HEK293 (cell line): ENCODE data around the gene MTR.

ENCODE experiments used
- CTCF ChIA-PET: fragments of 350-600 bp; formaldehyde crosslinking; extraction: SDS; loops from one replicate; lab custom pipeline; 2021; ENCODE audit warnings: antibody characterized with exemption; lab: Yijun Ruan, JAX
- POLR2A ChIA-PET: fragments of 300-600 bp; formaldehyde crosslinking; extraction: SDS; loops from one replicate; lab custom pipeline; 2020; ENCODE audit warnings: antibody characterized with exemption, inconsistent platforms; lab: Yijun Ruan, JAX
- H3K27ac ChIP-seq: fragments of 200-500 bp; sonication (Bioruptor generic); 2 replicates; pipeline ENCODE4 v1.5.1; 2014; ENCODE audit warnings: low read depth, low read length, control low read depth, inconsistent platforms; ENCODE audit errors: extremely low read depth
- H3K36me3 ChIP-seq, 2 experiments: fragments of 200-500 bp in 1 of 2; sonication (Bioruptor generic) in 1 of 2; 1 replicate in 1 of 2; 2 replicates in 1 of 2; pipeline ENCODE4 v1.5.1; 2014 to 2017; ENCODE audit warnings: inconsistent platforms in 2 of 2, low read length in 2 of 2; ENCODE audit not compliant: control insufficient read depth in 2 of 2, insufficient read depth in 1 of 2
- H3K4me1 ChIP-seq: fragments of 200-500 bp; sonication (Bioruptor generic); 2 replicates; pipeline ENCODE4 v1.5.1; 2014; ENCODE audit warnings: mild to moderate bottlenecking, low read length, inconsistent platforms; ENCODE audit not compliant: control insufficient read depth, insufficient read depth
- H3K4me3 ChIP-seq: 2 replicates; pipeline ENCODE4 v1.5.1; 2011; ENCODE audit warnings: low read depth, mild to moderate bottlenecking, control low read depth, low read length, moderate library complexity
- H3K9me3 ChIP-seq: fragments of 200-500 bp; sonication (Bioruptor generic); 2 replicates; pipeline ENCODE4 v1.5.1; 2014; ENCODE audit warnings: low read depth, low read length, inconsistent platforms; ENCODE audit not compliant: control insufficient read depth, insufficient read depth
- GLI2 ChIP-seq: fragments of 450-650 bp; formaldehyde crosslinking; IDR thresholded peaks from 2 replicates; pipeline ENCODE4; 2017; ENCODE audit warnings: missing biosample characterization, missing genetic modification characterization, low read depth, borderline replicate concordance
- GLIS1 ChIP-seq: fragments of 450-650 bp; formaldehyde crosslinking; IDR thresholded peaks from 2 replicates; pipeline ENCODE4 v1.5.1; 2016; ENCODE audit warnings: missing biosample characterization, missing genetic modification characterization
- ZBTB10 ChIP-seq: fragments of 450-650 bp; formaldehyde crosslinking; IDR thresholded peaks from 2 replicates; pipeline ENCODE4 v1.5.1; 2016; ENCODE audit warnings: missing biosample characterization, missing genetic modification characterization
- ZBTB7A ChIP-seq: fragments of 450-650 bp; formaldehyde crosslinking; IDR thresholded peaks from 2 replicates; pipeline ENCODE4 v1.5.1; 2016; ENCODE audit warnings: low read depth, missing biosample characterization, missing genetic modification characterization
- ZBTB8A ChIP-seq: fragments of 450-650 bp; formaldehyde crosslinking; IDR thresholded peaks from 2 replicates; pipeline ENCODE4 v1.5.1; 2016; ENCODE audit warnings: missing biosample characterization, missing genetic modification characterization
- ZNF10 ChIP-seq: fragments of 450-650 bp; formaldehyde crosslinking; IDR thresholded peaks from 2 replicates; pipeline ENCODE4 v1.5.1; 2017; ENCODE audit warnings: missing biosample characterization, missing genetic modification characterization
- ZNF121 ChIP-seq: fragments of 450-650 bp; formaldehyde crosslinking; IDR thresholded peaks from 2 replicates; pipeline ENCODE4 v1.5.1; 2016; ENCODE audit warnings: missing biosample characterization, missing genetic modification characterization
- ZNF157 ChIP-seq: fragments of 450-650 bp; formaldehyde crosslinking; IDR thresholded peaks from 2 replicates; pipeline ENCODE4 v1.5.1; 2016; ENCODE audit warnings: missing biosample characterization, missing genetic modification characterization
- ZNF248 ChIP-seq: fragments of 450-650 bp; formaldehyde crosslinking; IDR thresholded peaks from 2 replicates; pipeline ENCODE4 v1.5.1; 2017; ENCODE audit warnings: missing biosample characterization, missing genetic modification characterization
- ZNF335 ChIP-seq: fragments of 450-650 bp; formaldehyde crosslinking; conservative IDR thresholded peaks from 2 replicates; pipeline ENCODE4 v1.5.1; 2016; ENCODE audit warnings: missing biosample characterization, missing genetic modification characterization
- ZNF416 ChIP-seq: fragments of 450-650 bp; formaldehyde crosslinking; IDR thresholded peaks from 2 replicates; pipeline ENCODE4 v1.5.1; 2016; ENCODE audit warnings: missing biosample characterization, missing genetic modification characterization
- ZNF518A ChIP-seq: fragments of 450-650 bp; formaldehyde crosslinking; conservative IDR thresholded peaks from 2 replicates; pipeline ENCODE4 v1.5.1; 2016; ENCODE audit warnings: low read depth, missing biosample characterization, missing genetic modification characterization
- ZSCAN18 ChIP-seq: fragments of 450-650 bp; formaldehyde crosslinking; IDR thresholded peaks from 2 replicates; pipeline ENCODE4 v1.5.1; 2016; ENCODE audit warnings: missing biosample characterization, missing genetic modification characterization
- TF ChIP-seq, protein P1 (sequence below): sonication (generic); formaldehyde crosslinking; IDR thresholded peaks from 2 replicates; pipeline ENCODE4 v1.8.1; 2022; ENCODE audit warnings: mild to moderate bottlenecking, moderate library complexity, missing genetic modification reagents
- TF ChIP-seq, protein P2 (sequence below): fragments of 450-650 bp; formaldehyde crosslinking; IDR thresholded peaks from 2 replicates; pipeline ENCODE4 v1.5.1; 2016; ENCODE audit warnings: missing biosample characterization, missing genetic modification characterization, low read depth

Gene MTR

DNA sequence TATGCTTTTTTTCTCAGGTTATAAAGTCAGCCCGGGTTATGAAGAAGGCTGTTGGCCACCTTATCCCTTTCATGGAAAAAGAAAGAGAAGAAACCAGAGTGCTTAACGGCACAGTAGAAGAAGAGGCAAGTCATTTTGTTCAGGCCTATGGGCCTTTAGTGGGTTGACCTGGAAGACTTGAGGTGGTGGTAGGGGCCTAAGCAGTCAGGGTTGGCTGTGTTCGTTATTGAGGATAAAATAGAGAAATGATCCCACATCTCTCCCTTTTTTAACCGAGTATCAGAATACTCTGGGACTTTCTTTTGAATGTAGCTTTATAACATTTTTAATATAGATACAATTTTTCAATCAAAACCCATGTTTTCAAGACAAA lies 67.1 kb downstream of the MTR start (continued):
- TF ChIP-seq ZNF157 (no peak), ZNF416 (tag by site-specific recombination) (no peak), ZNF248 (tag by site-specific recombination) (no peak)

DNA sequence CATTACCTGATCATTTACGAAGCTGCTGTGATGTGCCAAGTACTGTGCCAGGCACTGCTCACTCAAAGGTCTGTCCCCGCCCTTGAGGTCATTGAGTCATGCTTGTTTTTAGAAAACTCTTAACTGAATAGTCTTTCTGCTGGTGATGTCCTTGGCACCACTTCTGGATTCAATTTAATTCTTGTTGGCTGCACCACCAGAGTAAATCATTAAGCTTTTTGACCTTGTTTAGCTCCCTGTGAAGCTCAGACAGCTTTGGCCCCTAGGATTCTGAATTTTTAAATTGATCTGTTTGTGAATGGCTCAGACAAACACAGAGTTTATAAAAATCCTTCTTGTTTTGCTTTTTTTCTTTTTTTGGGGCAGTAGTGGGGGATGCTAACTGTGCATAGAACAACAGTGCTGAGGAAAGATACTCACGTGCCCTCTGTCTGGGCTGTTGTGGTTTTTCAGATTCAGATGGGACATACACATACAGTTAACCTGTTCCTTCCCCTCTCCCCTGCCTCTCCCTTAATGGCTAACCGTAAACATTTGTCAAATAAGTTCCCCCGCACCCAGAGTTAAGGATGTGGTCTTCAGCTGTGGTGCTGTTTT lies 67.6 kb downstream of the MTR start:
- Histone ChIP-seq H3K27ac (no peak overlapping the region), H3K9me3 (no peaks in the 10 kb centered on the region), H3K4me3 (no peak overlapping the region), H3K4me1 (no peaks in the 10 kb centered on the region), H3K36me3 (peaks cover 28 to 88% of the 10 kb centered on the region in 2 experiments)
- ChIA-PET POLR2A (no interaction called here), CTCF (interaction anchor here (0.7 to 1.2 kb wide), 2 partner anchors 150 to 524 kb away, joined by 3 to 5 read pairs; no protein-coding TSS in a partner anchor)
- TF ChIP-seq ZBTB10 (no peak), ZNF335 (tag by site-specific recombination) (no peak), ZSCAN18 (tag by site-specific recombination) (no peak), GLIS1 (tag by site-specific recombination) (no peak), ZNF10 (tag by site-specific recombination) (no peak), ZBTB8A (tag by site-specific recombination) (no peak), GLI2 (no peak), ZBTB7A (tag by site-specific recombination) (no peak), ZNF518A (tag by site-specific recombination) (no peak), ZNF121 (no peak)
- TF ChIP-seq, protein P1, sequence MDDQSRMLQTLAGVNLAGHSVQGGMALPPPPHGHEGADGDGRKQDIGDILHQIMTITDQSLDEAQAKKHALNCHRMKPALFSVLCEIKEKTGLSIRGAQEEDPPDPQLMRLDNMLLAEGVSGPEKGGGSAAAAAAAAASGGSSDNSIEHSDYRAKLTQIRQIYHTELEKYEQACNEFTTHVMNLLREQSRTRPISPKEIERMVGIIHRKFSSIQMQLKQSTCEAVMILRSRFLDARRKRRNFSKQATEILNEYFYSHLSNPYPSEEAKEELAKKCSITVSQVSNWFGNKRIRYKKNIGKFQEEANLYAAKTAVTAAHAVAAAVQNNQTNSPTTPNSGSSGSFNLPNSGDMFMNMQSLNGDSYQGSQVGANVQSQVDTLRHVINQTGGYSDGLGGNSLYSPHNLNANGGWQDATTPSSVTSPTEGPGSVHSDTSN (CRISPR knock-in tag): no peak
- TF ChIP-seq, protein P2, sequence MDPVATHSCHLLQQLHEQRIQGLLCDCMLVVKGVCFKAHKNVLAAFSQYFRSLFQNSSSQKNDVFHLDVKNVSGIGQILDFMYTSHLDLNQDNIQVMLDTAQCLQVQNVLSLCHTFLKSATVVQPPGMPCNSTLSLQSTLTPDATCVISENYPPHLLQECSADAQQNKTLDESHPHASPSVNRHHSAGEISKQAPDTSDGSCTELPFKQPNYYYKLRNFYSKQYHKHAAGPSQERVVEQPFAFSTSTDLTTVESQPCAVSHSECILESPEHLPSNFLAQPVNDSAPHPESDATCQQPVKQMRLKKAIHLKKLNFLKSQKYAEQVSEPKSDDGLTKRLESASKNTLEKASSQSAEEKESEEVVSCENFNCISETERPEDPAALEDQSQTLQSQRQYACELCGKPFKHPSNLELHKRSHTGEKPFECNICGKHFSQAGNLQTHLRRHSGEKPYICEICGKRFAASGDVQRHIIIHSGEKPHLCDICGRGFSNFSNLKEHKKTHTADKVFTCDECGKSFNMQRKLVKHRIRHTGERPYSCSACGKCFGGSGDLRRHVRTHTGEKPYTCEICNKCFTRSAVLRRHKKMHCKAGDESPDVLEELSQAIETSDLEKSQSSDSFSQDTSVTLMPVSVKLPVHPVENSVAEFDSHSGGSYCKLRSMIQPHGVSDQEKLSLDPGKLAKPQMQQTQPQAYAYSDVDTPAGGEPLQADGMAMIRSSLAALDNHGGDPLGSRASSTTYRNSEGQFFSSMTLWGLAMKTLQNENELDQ (tag by site-specific recombination): no peak
